Adrenal gland (tissue), 12 donors: Measurements from ENCODE around the gene EXOC3. TPM values are rescaled to one million over a fixed set of nuclear protein-coding genes. Genes with fewer than 3 reads are reported as not detected.

Experiments used
- DNase-seq, 7 donors: peaks; one replicate each; pipeline ENCODE4 v3.0.0-alpha.2; 2019 to 2020
- H3K27ac ChIP-seq, 5 donors: fragments of 200-600 bp; sonication (generic) in 4 of 5; 1 replicate in 3 of 5; 2 replicates in 2 of 5; pipeline versions ENCODE4 v1.5.1 to v1.8.0; 2016 to 2020; ENCODE audit warnings: mild to moderate bottlenecking in 1 of 5
- H3K27me3 ChIP-seq: fragments of 200-600 bp; 2 replicates; pipeline ENCODE4 v1.8.0; 2021
- H3K36me3 ChIP-seq, 2 donors: fragments of 200-600 bp; replicated peaks in 1 of 2; 1 replicate in 1 of 2; 2 replicates in 1 of 2; pipeline versions ENCODE4 v1.5.1 to v1.8.0; 2018 to 2022
- H3K4me1 ChIP-seq, 2 donors: fragments of 200-600 bp; replicated peaks in 1 of 2; 1 replicate in 1 of 2; 2 replicates in 1 of 2; pipeline versions ENCODE4 v1.5.1 to v1.8.0; 2018 to 2021
- H3K4me3 ChIP-seq, 4 donors: fragments of 200-600 bp; sonication (generic) in 3 of 4; one replicate each; pipeline ENCODE4 v1.5.1; 2016 to 2018
- H3K9me3 ChIP-seq, 3 donors: fragments of 200-600 bp; sonication (generic) in 1 of 3; replicated peaks in 1 of 3; 1 replicate in 2 of 3; 2 replicates in 1 of 3; pipeline versions ENCODE4 v1.5.1 to v1.8.0; 2016 to 2021
- POLR2A ChIP-seq, 2 donors: fragments of 450-650 bp; IDR thresholded peaks; one replicate each; pipeline ENCODE4 v1.6.1; 2017; ENCODE audit warnings: antibody characterized with exemption in 2 of 2, mild to moderate bottlenecking in 2 of 2, moderate library complexity in 1 of 2
- WGBS, 4 donors: extraction: QIAGEN DNeasy Blood & Tissue Kit in 2 of 4; methylation state at CpG; one replicate each; pipeline versions ENCODE4 v1.1.5 to v1.1.7; 2013 to 2017; 5-methylcytosine and 5-hydroxymethylcytosine counted together
- intact Hi-C, 2 donors: fragments of 100-400 bp; cut with DNase I; formaldehyde crosslinking; loops; one replicate each; pipeline versions ENCODE4 v1.14.1 to v1.15.0; 2022 to 2023
- polyA plus RNA-seq, 3 donors: library from polyadenylated mRNA; stranded (reverse); fragments of 200-250 nt in 2 of 3; fragments of 350-450 nt in 1 of 3; fragmentation: Illumina TruSeq in 1 of 3; extraction: RNeasy Lipid Tissue Mini Kit (QIAGEN cat#74804) in 1 of 3; gene quantifications; one replicate each; pipeline ENCODE4 v1.2.3, GENCODE V29; 2013 to 2014
- total RNA-seq, 9 donors: library from RNA; depleted of rRNA in 4 of 9; stranded (reverse); fragments of >200 nt in 4 of 9; fragments of 120-200 nt in 1 of 9; fragmentation: NEBNext Ultra II Directional in 1 of 9; extraction: Animal tissue kit (Norgen Biotek cat#: 25700) in 1 of 9; gene quantifications; one replicate each; pipeline versions ENCODE4 v1.1.0 to v1.2.4, GENCODE V29; 2013 to 2023
- TF ChIP-seq, protein P1 (sequence below), 6 experiments: fragments of 450-650 bp in 4 of 6; fragments of 200-600 bp in 2 of 6; sonication (generic) in 1 of 6; IDR thresholded peaks; 1 replicate in 5 of 6; 2 replicates in 1 of 6; pipeline versions ENCODE4 v1.5.1 to v1.8.0; 2016 to 2021; ENCODE audit warnings: antibody characterized with exemption in 6 of 6, mild to moderate bottlenecking in 2 of 6, moderate library complexity in 1 of 6
- donor health status: healthy with polysubstance abuse.
- donor health status: Bipolar disorder and iron deficiency.
- donor health status: DM: yes; HTN: yes; CAD: no.
- donor health status: DM: no; HTN: no; CAD: no.
- donor health status: DM: no; HTN: no; CAD: no.
- donor health status: DM: yes; HTN: yes; CAD: no.

The EXOC3 gene
- total and polyA plus RNA-seq, 12 donors = 24.7 to 66.4 (median 42.7) TPM

DNA sequence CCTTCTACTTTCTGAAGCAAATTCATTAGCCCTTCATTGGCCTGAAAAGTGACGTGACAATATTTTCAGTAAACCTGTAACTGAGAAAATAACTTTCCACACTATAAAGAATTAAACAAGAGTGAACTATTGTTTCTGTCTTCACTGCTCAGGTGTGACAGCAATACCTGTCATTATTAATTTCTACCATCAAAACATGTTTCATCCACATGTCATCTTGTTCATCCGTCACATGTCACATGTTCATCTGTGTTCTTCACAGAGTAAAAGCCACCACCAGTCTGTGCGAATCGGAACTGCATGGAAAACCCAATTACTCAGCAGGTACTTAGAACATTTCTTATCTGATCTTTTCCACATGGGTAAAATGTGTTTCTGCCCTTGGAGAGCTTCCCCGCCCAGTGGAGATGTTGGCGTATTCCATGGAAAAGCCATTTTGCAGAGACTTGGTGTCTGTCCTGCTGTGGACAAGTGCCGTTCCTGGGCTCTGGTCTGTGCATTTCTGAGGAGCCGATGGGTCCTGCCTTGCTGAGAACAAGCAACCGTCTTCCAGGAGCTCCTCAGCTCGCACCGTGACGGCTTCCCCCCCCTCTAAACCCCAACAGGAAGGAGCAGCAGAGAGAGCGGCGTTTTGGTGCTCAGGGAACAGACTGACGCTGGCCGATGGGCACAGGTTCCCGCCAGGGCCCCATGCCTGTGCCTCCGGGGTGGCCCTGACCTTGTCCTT is 10.6 kb upstream of the EXOC3 start:
- intact Hi-C loops = no loop called here
- no peaks in the 10 kb centered on the region for H3K27me3 ChIP-seq
- DNase-seq = peak in 2 of 7 donors; percentile 5 to 43

DNA sequence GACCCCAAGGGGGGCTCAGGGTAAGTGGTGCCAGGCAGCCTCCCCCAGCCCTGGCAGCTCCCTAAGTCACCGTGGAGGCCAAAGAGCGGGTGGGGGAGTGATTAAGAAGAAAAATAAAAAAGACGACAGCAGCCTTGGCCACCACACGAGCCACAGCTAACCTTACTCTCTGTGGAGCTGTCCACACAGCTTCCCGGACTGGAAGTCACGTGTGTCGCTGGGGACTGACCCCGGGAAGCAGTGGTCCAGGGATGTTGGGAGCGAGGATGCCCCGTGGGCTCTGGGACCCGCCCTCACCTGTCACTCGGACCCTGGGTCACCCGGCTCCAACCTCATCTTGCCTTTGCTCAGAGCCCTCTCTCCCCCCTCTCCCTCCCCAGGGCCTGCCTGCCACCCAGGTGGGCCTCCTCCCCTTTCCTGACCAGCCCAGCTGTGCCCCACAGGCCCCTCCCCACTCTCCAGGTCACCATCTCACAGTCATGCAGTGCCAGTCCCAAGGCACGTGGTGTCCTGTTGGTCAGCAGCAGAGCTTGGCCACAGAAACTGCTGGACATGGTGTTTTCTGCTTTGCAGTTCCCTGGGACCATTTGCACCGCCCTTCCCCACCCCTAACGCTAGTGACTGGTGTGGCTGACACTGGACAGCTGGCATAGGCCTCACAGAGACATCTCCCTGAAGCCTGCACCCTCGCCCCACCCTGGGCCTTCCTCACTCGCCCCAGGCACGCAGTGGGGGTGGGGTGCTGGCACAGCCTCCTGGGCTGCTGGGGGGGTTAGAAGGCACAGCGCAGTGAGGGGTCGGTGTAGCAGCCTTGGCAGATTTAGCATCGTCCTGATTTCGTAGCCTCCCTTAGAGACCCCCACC is 9.8 kb upstream of the EXOC3 start:
- Histone ChIP-seq H3K4me3 (no peak overlapping the region), H3K27ac (no peak overlapping the region), H3K9me3 (no peaks in the 10 kb centered on the region), H3K27me3 (no peaks in the 10 kb centered on the region), H3K36me3 (no peaks in the 10 kb centered on the region), H3K4me1 (no peaks in the 10 kb centered on the region)
- TF ChIP-seq, protein P1, sequence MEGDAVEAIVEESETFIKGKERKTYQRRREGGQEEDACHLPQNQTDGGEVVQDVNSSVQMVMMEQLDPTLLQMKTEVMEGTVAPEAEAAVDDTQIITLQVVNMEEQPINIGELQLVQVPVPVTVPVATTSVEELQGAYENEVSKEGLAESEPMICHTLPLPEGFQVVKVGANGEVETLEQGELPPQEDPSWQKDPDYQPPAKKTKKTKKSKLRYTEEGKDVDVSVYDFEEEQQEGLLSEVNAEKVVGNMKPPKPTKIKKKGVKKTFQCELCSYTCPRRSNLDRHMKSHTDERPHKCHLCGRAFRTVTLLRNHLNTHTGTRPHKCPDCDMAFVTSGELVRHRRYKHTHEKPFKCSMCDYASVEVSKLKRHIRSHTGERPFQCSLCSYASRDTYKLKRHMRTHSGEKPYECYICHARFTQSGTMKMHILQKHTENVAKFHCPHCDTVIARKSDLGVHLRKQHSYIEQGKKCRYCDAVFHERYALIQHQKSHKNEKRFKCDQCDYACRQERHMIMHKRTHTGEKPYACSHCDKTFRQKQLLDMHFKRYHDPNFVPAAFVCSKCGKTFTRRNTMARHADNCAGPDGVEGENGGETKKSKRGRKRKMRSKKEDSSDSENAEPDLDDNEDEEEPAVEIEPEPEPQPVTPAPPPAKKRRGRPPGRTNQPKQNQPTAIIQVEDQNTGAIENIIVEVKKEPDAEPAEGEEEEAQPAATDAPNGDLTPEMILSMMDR (IDR thresholded peaks at IDR 0.05) = no peak
- TF ChIP-seq POLR2A (IDR thresholded peaks at IDR 0.05) = no peak
- intact Hi-C loops = no loop called here
- 69 to 78% (median 74%) methylated on average over 15 to 23 of the region's 23 CpGs for WGBS, 4 donors
- DNase-seq = peak in 3 of 7 donors; percentile 10 to 41 (median 18)

More for the DNA sequence above, 10.6 kb upstream of the EXOC3 start:
- TF ChIP-seq, protein P1 (IDR thresholded peaks at IDR 0.05) = no peak
- no peak for TF ChIP-seq POLR2A (IDR thresholded peaks at IDR 0.05)
- H3K36me3 ChIP-seq = no peaks in the 10 kb centered on the region
- no peak overlapping the region for H3K4me3 ChIP-seq
- no peaks in the 10 kb centered on the region for H3K4me1 ChIP-seq
- WGBS, 4 donors = 56 to 84% (median 64%) methylated on average over 6 to 18 of the region's 18 CpGs
- H3K9me3 ChIP-seq = no peaks in the 10 kb centered on the region
- H3K27ac ChIP-seq = no peak overlapping the region

DNA sequence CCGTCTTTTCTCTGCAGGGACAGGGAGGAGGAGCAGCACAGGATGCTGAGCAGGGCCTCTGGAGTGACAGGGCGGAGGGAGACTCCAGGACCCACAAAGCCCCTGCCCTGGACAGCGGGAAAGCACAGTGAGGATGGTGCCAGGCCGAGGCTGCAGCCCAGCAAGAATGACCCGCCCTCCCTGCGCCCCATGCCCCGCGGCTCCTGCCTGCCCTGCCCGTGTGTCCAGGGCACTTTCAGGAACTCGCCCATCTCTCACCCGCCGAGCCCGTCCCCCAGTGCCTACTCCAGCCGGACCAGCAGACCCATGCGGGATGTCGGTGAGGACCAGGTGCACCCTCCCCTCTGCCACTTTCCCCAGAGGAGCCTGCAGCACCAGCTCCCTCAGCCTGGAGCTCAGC is 9.1 kb upstream of the EXOC3 start:
- intact Hi-C loops = no loop called here
- H3K4me1 ChIP-seq = no peaks in the 10 kb centered on the region
- DNase-seq = peak in 3 of 7 donors; percentile 9 to 23 (median 16)
- no peaks in the 10 kb centered on the region for H3K36me3 ChIP-seq
- no peak for TF ChIP-seq POLR2A (IDR thresholded peaks at IDR 0.05)
- TF ChIP-seq, protein P1 (IDR thresholded peaks at IDR 0.05) = no peak
- H3K27me3 ChIP-seq = no peaks in the 10 kb centered on the region
- no peak overlapping the region for H3K4me3 ChIP-seq
- H3K9me3 ChIP-seq = no peaks in the 10 kb centered on the region
- H3K27ac ChIP-seq = no peak overlapping the region
- WGBS, 4 donors = 80 to 87% (median 84%) methylated on average over 3 to 16 of the region's 16 CpGs

DNA sequence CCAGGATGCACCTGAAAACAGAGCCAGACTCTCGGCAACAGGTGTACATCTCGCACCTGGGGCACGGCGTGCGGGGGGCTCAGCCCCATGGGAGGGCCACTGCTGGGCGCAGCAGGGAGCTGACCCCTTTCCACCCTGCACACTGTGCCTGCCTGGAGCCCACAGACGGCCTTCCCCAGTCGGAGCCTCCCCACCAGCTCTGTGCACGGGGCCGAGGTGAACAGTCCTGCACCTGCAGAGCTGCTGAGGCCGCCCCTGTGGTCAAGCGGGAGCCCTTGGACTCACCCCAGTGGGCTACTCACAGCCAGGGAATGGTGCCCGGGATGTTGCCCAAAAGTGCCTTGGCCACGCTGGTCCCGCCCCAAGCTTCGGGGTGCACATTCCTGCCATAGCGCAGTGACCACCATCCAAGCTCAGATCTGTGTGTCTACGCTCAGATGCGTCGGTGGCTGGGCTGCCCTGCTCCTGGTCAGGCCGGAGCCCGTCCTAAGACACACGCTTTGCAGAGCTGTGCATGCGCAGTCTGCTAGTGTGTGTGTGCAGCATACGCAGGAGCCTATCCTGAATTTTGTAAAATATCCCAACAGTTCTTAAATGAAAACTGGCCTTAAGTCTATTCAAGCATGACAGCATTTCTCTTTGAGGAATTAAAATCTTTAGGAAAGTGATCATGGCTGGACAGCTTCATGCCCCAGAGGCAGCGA is 8.4 kb upstream of the EXOC3 start:
- no peaks in the 10 kb centered on the region for H3K4me1 ChIP-seq
- no peak overlapping the region for H3K4me3 ChIP-seq
- intact Hi-C loops = no loop called here
- TF ChIP-seq POLR2A (IDR thresholded peaks at IDR 0.05) = no peak
- TF ChIP-seq, protein P1 (IDR thresholded peaks at IDR 0.05) = no peak
- no peaks in the 10 kb centered on the region for H3K27me3 ChIP-seq
- peak in 3 of 7 donors; percentile 7 to 33 (median 8) for DNase-seq
- no peak overlapping the region for H3K27ac ChIP-seq
- H3K9me3 ChIP-seq = no peaks in the 10 kb centered on the region
- 84 to 94% (median 86%) methylated on average over 13 to 26 of the region's 26 CpGs for WGBS, 4 donors
- no peaks in the 10 kb centered on the region for H3K36me3 ChIP-seq
